BLaER1 (cell line): Measurements from ENCODE around the gene SNCB.
"Not testable (repeated sequence)": the region's sequence is repeated elsewhere in the genome, so short reads cannot be mapped to it uniquely, and the experiment has no call there.

Experiments used
- H3K27ac ChIP-seq: shearing (Covaris generic); formaldehyde crosslinking; 2 replicates; pipeline ENCODE4 v1.8.1; 2022
- H3K27me3 ChIP-seq: shearing (Covaris generic); formaldehyde crosslinking; 2 replicates; pipeline ENCODE4 v1.8.1; 2022
- H3K36me3 ChIP-seq: shearing (Covaris generic); formaldehyde crosslinking; 2 replicates; pipeline ENCODE4 v1.8.1; 2022
- H3K4me1 ChIP-seq: shearing (Covaris generic); formaldehyde crosslinking; 2 replicates; pipeline ENCODE4 v1.8.1; 2022
- H3K4me2 ChIP-seq: shearing (Covaris generic); formaldehyde crosslinking; 2 replicates; pipeline ENCODE4 v1.8.1; 2022
- H3K4me3 ChIP-seq: shearing (Covaris generic); formaldehyde crosslinking; 2 replicates; pipeline ENCODE4 v1.8.1; 2022
- H3K9ac ChIP-seq: shearing (Covaris generic); formaldehyde crosslinking; 2 replicates; pipeline ENCODE4 v1.8.1; 2022
- H3K9me3 ChIP-seq: shearing (Covaris generic); formaldehyde crosslinking; 2 replicates; pipeline ENCODE4 v1.8.1; 2022
- H4K20me1 ChIP-seq: shearing (Covaris generic); formaldehyde crosslinking; 2 replicates; pipeline ENCODE4 v1.8.1; 2022
- Cebpa-rat ChIP-seq: shearing (Covaris generic); IDR thresholded peaks from 2 replicates; pipeline ENCODE4 v1.8.1; 2022

SNCB gene

GRCh38 chr5:176608142-176608705 is 22.1 kb downstream of the SNCB start:
- peaks cover 51% of the 10 kb centered on the region for H3K4me1 ChIP-seq
- H3K9ac ChIP-seq = no peak overlapping the region
- no peaks in the 10 kb centered on the region for H3K27me3 ChIP-seq
- TF ChIP-seq Cebpa-rat = no peak
- H3K36me3 ChIP-seq = no peaks in the 10 kb centered on the region
- no peaks in the 10 kb centered on the region for H3K9me3 ChIP-seq
- H3K4me2 ChIP-seq = peak overlapping the region; percentile 95
- H3K27ac ChIP-seq = no peak overlapping the region
- H3K4me3 ChIP-seq = no peak overlapping the region
- peaks cover 59% of the 10 kb centered on the region for H4K20me1 ChIP-seq

GRCh38 chr5:176606875-176607274 is 23.5 kb downstream of the SNCB start:
- no peaks in the 10 kb centered on the region for H3K27me3 ChIP-seq

GRCh38 chr5:176606032-176606431 is 24.3 kb downstream of the SNCB start:
- Histone ChIP-seq H3K27me3 (no peaks in the 10 kb centered on the region), H3K4me2 (peak overlapping the region; percentile 69), H3K36me3 (0 out of 2 replicates have a peak, but pooled peaks cover 2% of the 10 kb centered on the region), H3K9ac (peak overlapping the region; percentile 33), H3K4me3 (no peak overlapping the region), H3K4me1 (peaks cover 56% of the 10 kb centered on the region), H3K27ac (peak overlapping the region; percentile 54), H4K20me1 (peaks cover 80% of the 10 kb centered on the region), H3K9me3 (no peaks in the 10 kb centered on the region)
- TF ChIP-seq Cebpa-rat = no peak

More at GRCh38 chr5:176606875-176607274, 23.5 kb downstream of the SNCB start:
- H3K36me3 ChIP-seq = no peaks in the 10 kb centered on the region
- H3K9ac ChIP-seq = no peak overlapping the region; the same call in 1 of the 2 replicates
- H3K4me1 ChIP-seq = peaks cover 56% of the 10 kb centered on the region
- no peak for TF ChIP-seq Cebpa-rat
- H3K27ac ChIP-seq = no peak overlapping the region
- H3K4me2 ChIP-seq = peak overlapping the region; percentile 69
- no peak overlapping the region for H3K4me3 ChIP-seq
- H3K9me3 ChIP-seq = no peaks in the 10 kb centered on the region
- H4K20me1 ChIP-seq = peaks cover 72% of the 10 kb centered on the region

GRCh38 chr5:176603091-176603490 is 27.2 kb downstream of the SNCB start:
- no peak for TF ChIP-seq Cebpa-rat
- Histone ChIP-seq H4K20me1 (peaks cover 93% of the 10 kb centered on the region), H3K27me3 (no peaks in the 10 kb centered on the region; the same call in 1 of the 2 replicates), H3K4me1 (peaks cover 42% of the 10 kb centered on the region), H3K4me2 (peak overlapping the region; percentile 61), H3K36me3 (peaks cover 23% of the 10 kb centered on the region), H3K9ac (peak overlapping the region; percentile 20; the same call in 1 of the 2 replicates), H3K27ac (no peak overlapping the region), H3K4me3 (no peak overlapping the region), H3K9me3 (no peaks in the 10 kb centered on the region)

- Histone ChIP-seq H3K36me3 (peaks cover 33% of the 10 kb centered on the region), H3K4me3 (no peak overlapping the region), H3K27me3 (no peaks in the 10 kb centered on the region; the same call in 1 of the 2 replicates), H3K9me3 (no peaks in the 10 kb centered on the region), H3K4me2 (no peak overlapping the region), H3K27ac (no peak overlapping the region), H3K4me1 (peaks cover 42% of the 10 kb centered on the region), H4K20me1 (peaks cover 93% of the 10 kb centered on the region), H3K9ac (no peak overlapping the region)
- TF ChIP-seq Cebpa-rat = no peak
These were observed 28.3 kb downstream of the SNCB start for GRCh38 chr5:176601901-176602482.

GRCh38 chr5:176599749-176600430 is 30.4 kb downstream of the SNCB start:
- not testable (repeated sequence) for H3K9ac ChIP-seq, H3K27me3 ChIP-seq, H3K4me3 ChIP-seq, H3K27ac ChIP-seq, H3K4me2 ChIP-seq, H3K9me3 ChIP-seq
- peaks cover 33% of the 10 kb centered on the region for H3K4me1 ChIP-seq
- H3K36me3 ChIP-seq = peaks cover 39% of the 10 kb centered on the region
- H4K20me1 ChIP-seq = peaks cover 94% of the 10 kb centered on the region

GRCh38 chr5:176597417-176598389 is 32.6 kb downstream of the SNCB start:
- TF ChIP-seq Cebpa-rat = no peak
- Histone ChIP-seq H3K4me3 (no peak overlapping the region), H4K20me1 (peaks cover 85% of the 10 kb centered on the region), H3K4me2 (peak overlapping the region; percentile 84), H3K9me3 (no peaks in the 10 kb centered on the region), H3K36me3 (peaks cover 50% of the 10 kb centered on the region), H3K27me3 (peaks cover 3% of the 10 kb centered on the region; the same call in 1 of the 2 replicates), H3K9ac (no peak overlapping the region), H3K27ac (no peak overlapping the region), H3K4me1 (peaks cover 20% of the 10 kb centered on the region)

GRCh38 chr5:176596689-176597416 is 33.5 kb downstream of the SNCB start:
- Histone ChIP-seq H3K9me3 (no peaks in the 10 kb centered on the region; the same call in 1 of the 2 replicates), H3K4me2 (peak overlapping the region; percentile 84), H3K36me3 (peaks cover 58% of the 10 kb centered on the region), H4K20me1 (peaks cover 77% of the 10 kb centered on the region), H3K9ac (0 out of 2 replicates have a peak overlapping the region, but pooled peaks have one; percentile 22), H3K27ac (no peak overlapping the region), H3K4me1 (peaks cover 20% of the 10 kb centered on the region), H3K27me3 (peaks cover 3% of the 10 kb centered on the region; the same call in 1 of the 2 replicates), H3K4me3 (peak overlapping the region; percentile 56)
- TF ChIP-seq Cebpa-rat = no peak
